IMR-90 (cell line): ENCODE data around the gene OR10H5. TPM values are rescaled to one million over a fixed set of nuclear protein-coding genes. Genes with fewer than 3 reads are reported as not detected.

Source experiments
- ATAC-seq: fragments of 200-7000 bp; cut with Tn5 transposase; 2 replicates; pipeline ENCODE4 v1.9.1; 2020; ENCODE audit warnings: low read depth, mild to moderate bottlenecking, moderate library complexity
- BruUV-seq: library from RNA; stranded (reverse); fragments of 400-500 nt; replicated peaks from 2 replicates; lab custom pipeline; 2021; lab: Mats Ljungman, UMichigan
- CTCF ChIA-PET: fragments of 300-600 bp; formaldehyde crosslinking; extraction: SDS; loops from one replicate; lab custom pipeline; 2021; ENCODE audit warnings: antibody characterized with exemption; lab: Yijun Ruan, JAX
- POLR2A ChIA-PET: fragments of 300-600 bp; sonication (Branson Sonifier 250); formaldehyde crosslinking; loops from one replicate; lab custom pipeline; 2022; ENCODE audit warnings: antibody characterized with exemption; ENCODE audit not compliant: unreplicated experiment; lab: Charles Lee
- DNase-seq: peaks from one replicate; pipeline ENCODE4 v3.0.0; 2013
- H2AFZ ChIP-seq: replicated peaks from 2 replicates; pipeline ENCODE3; 2013; ENCODE audit warnings: low read length, mild to moderate bottlenecking; ENCODE audit not compliant: poor library complexity
- H2AK5ac ChIP-seq: 2 replicates; pipeline ENCODE4 v1.6.1; 2013; ENCODE audit warnings: low read depth, low read length, inconsistent platforms
- H2AK9ac ChIP-seq: replicated peaks from 2 replicates; pipeline ENCODE3; 2013; ENCODE audit warnings: mild to moderate bottlenecking, low read depth, low read length, moderate library complexity; ENCODE audit not compliant: poor library complexity
- H2BK120ac ChIP-seq: 2 replicates; pipeline ENCODE4 v1.6.1; 2013; ENCODE audit warnings: low read depth, low read length, inconsistent platforms
- H2BK15ac ChIP-seq: 3 replicates; pipeline ENCODE4 v1.6.1; 2013; ENCODE audit warnings: low read depth, low read length, inconsistent platforms
- H2BK20ac ChIP-seq: 2 replicates; pipeline ENCODE4 v1.6.1; 2013; ENCODE audit warnings: low read depth, mild to moderate bottlenecking, inconsistent platforms, low read length, moderate library complexity
- H2BK5ac ChIP-seq: 2 replicates; pipeline ENCODE4 v1.6.1; 2013; ENCODE audit warnings: mild to moderate bottlenecking, low read depth, low read length, inconsistent platforms; ENCODE audit not compliant: poor library complexity, severe bottlenecking
- H3K14ac ChIP-seq: replicated peaks from 2 replicates; pipeline ENCODE4 v1.6.1; 2013; ENCODE audit warnings: low read depth, low read length, inconsistent platforms
- H3K18ac ChIP-seq: 2 replicates; pipeline ENCODE4 v1.6.1; 2013; ENCODE audit warnings: low read depth, low read length, control low read depth
- H3K23ac ChIP-seq: 2 replicates; pipeline ENCODE4 v1.6.1; 2013; ENCODE audit warnings: low read depth, low read length, inconsistent platforms
- H3K27ac ChIP-seq: 2 replicates; pipeline ENCODE4 v1.5.1; 2013; ENCODE audit warnings: mild to moderate bottlenecking, control low read depth, low read length; ENCODE audit not compliant: insufficient read depth
- H3K27me3 ChIP-seq: 2 replicates; pipeline ENCODE4 v1.6.1; 2013; ENCODE audit warnings: low read length; ENCODE audit not compliant: control insufficient read depth, insufficient read depth
- H3K36me3 ChIP-seq: 2 replicates; pipeline ENCODE4 v1.6.1; 2013; ENCODE audit warnings: low read length, mixed read lengths; ENCODE audit not compliant: control insufficient read depth, insufficient read depth
- H3K4ac ChIP-seq: 2 replicates; pipeline ENCODE4 v1.6.1; 2013; ENCODE audit warnings: low read depth, low read length, inconsistent platforms
- H3K4me1 ChIP-seq: 2 replicates; pipeline ENCODE4 v1.6.1; 2013; ENCODE audit warnings: low read length, mixed read lengths; ENCODE audit not compliant: control insufficient read depth, insufficient read depth
- H3K4me2 ChIP-seq: 2 replicates; pipeline ENCODE4 v1.6.1; 2013; ENCODE audit warnings: low read depth, mild to moderate bottlenecking, control low read depth, low read length, moderate library complexity
- H3K4me3 ChIP-seq: 2 replicates; pipeline ENCODE4 v1.5.1; 2013; ENCODE audit warnings: low read depth, mild to moderate bottlenecking, control low read depth, low read length, moderate library complexity; ENCODE audit not compliant: insufficient read depth
- H3K56ac ChIP-seq: 2 replicates; pipeline ENCODE4 v1.6.1; 2013; ENCODE audit warnings: low read length, inconsistent platforms; ENCODE audit not compliant: insufficient read depth; ENCODE audit errors: extremely low read depth
- H3K79me1 ChIP-seq, 2 experiments: 2 replicates each; pipeline ENCODE4 v1.6.1; 2013; ENCODE audit warnings: low read length in 2 of 2, inconsistent platforms in 1 of 2, low read depth in 1 of 2
- H3K9ac ChIP-seq: 2 replicates; pipeline ENCODE4 v1.6.1; 2013; ENCODE audit warnings: low read depth, low read length, control low read depth
- H3K9me1 ChIP-seq: 2 replicates; pipeline ENCODE4 v1.6.1; 2013; ENCODE audit warnings: low read length, inconsistent platforms; ENCODE audit not compliant: insufficient read depth
- H3K9me3 ChIP-seq: 2 replicates; pipeline ENCODE4 v1.6.1; 2013; ENCODE audit warnings: low read length; ENCODE audit not compliant: control insufficient read depth, insufficient read depth
- H4K20me1 ChIP-seq: 2 replicates; pipeline ENCODE4 v1.6.1; 2013; ENCODE audit warnings: low read length, inconsistent platforms; ENCODE audit not compliant: insufficient read depth
- H4K5ac ChIP-seq: 2 replicates; pipeline ENCODE4 v1.6.1; 2013; ENCODE audit warnings: mild to moderate bottlenecking, low read depth, low read length, control low read depth
- H4K8ac ChIP-seq, 2 experiments: 2 replicates each; pipeline ENCODE4 v1.6.1; 2013; ENCODE audit warnings: low read depth in 2 of 2, low read length in 2 of 2, control low read depth in 1 of 2, inconsistent platforms in 1 of 2
- H4K91ac ChIP-seq: 2 replicates; pipeline ENCODE4 v1.6.1; 2013; ENCODE audit warnings: low read depth, low read length, inconsistent platforms; ENCODE audit not compliant: insufficient read depth
- CEBPB ChIP-seq: IDR thresholded peaks from 2 replicates; pipeline ENCODE4 v1.6.1; 2012; ENCODE audit warnings: low read depth, low read length, improper control_type of control experiment
- CHD1 ChIP-seq: IDR thresholded peaks from 2 replicates; pipeline ENCODE4 v1.6.1; 2012; ENCODE audit warnings: low read depth, low read length, improper control_type of control experiment
- FOS ChIP-seq: fragments of 150-350 bp; IDR thresholded peaks from 2 replicates; pipeline ENCODE4 v1.6.1; 2016; ENCODE audit warnings: low read depth, low read length
- MAFK ChIP-seq: IDR thresholded peaks from 2 replicates; pipeline ENCODE4 v1.6.1; 2012; ENCODE audit warnings: low read depth, low read length, improper control_type of control experiment
- MAZ ChIP-seq: IDR thresholded peaks from 2 replicates; pipeline ENCODE4 v1.6.1; 2012; ENCODE audit warnings: low read depth, mild to moderate bottlenecking, low read length, improper control_type of control experiment, moderate library complexity, borderline replicate concordance
- NFE2L2 ChIP-seq: fragments of 150-350 bp; IDR thresholded peaks from 2 replicates; pipeline ENCODE4 v1.6.1; 2016; ENCODE audit warnings: low read depth, mild to moderate bottlenecking, low read length
- POLR2A ChIP-seq: IDR thresholded peaks from 2 replicates; pipeline ENCODE4 v1.6.1; 2012; ENCODE audit warnings: mild to moderate bottlenecking, low read depth, low read length
- RAD21 ChIP-seq: IDR thresholded peaks from 2 replicates; pipeline ENCODE4 v1.6.1; 2012; ENCODE audit warnings: low read length, improper control_type of control experiment
- SMC3 ChIP-seq: fragments of 150-350 bp; IDR thresholded peaks from 2 replicates; pipeline ENCODE4 v1.6.1; 2016; ENCODE audit warnings: low read depth, mild to moderate bottlenecking, antibody characterized with exemption, low read length, moderate library complexity
- WGBS, 2 experiments: methylation state at CpG; one replicate each; pipeline versions ENCODE4 v1.1.5 to v1.1.7; 2013; ENCODE audit warnings: missing lambda C conversion rate in 2 of 2; ENCODE audit not compliant: insufficient read length in 1 of 2; ENCODE audit errors: extremely low coverage in 2 of 2; 5-methylcytosine and 5-hydroxymethylcytosine counted together
- dilution Hi-C: fragments of 300-500 bp; cut with HindIII; formaldehyde crosslinking; loops from one replicate; pipeline ENCODE4 v1.14.3; 2018; ENCODE audit warnings: low sequenced_read_pairs; ENCODE audit not compliant: unreplicated experiment
- in situ Hi-C: fragments of 300-500 bp; cut with MboI; formaldehyde crosslinking; loops from 3 replicates; pipeline ENCODE4 v1.14.3; 2019; ENCODE audit warnings: low sequenced_read_pairs, inconsistent platforms, mixed read lengths
- intact Hi-C: fragments of 100-400 bp; cut with micrococcal nuclease; formaldehyde crosslinking; loops from 2 replicates; pipeline ENCODE4 v1.10.0; 2022
- polyA plus RNA-seq, 3 experiments: library from polyadenylated mRNA; depleted of rRNA; stranded (reverse); fragments of >200 nt; gene quantifications; 2 replicates each; pipeline ENCODE4 v1.2.3, GENCODE V29; 2012; ENCODE audit warnings: low replicate concordance in 1 of 3
- total RNA-seq: library from RNA; depleted of rRNA; stranded (reverse); fragments of >200 nt; gene quantifications from 2 replicates; pipeline ENCODE4 v1.2.3, GENCODE V29; 2012
- TF ChIP-seq, protein P1 (sequence below): fragments of 150-350 bp; IDR thresholded peaks from 2 replicates; pipeline ENCODE4 v1.6.1; 2016; ENCODE audit warnings: low read depth, mild to moderate bottlenecking, low read length, moderate library complexity, borderline replicate concordance
- TF ChIP-seq, protein P2 (sequence below): fragments of 150-350 bp; IDR thresholded peaks from 2 replicates; pipeline ENCODE4 v1.6.1; 2017; ENCODE audit warnings: mild to moderate bottlenecking, antibody characterized with exemption, low read length, low read depth

The OR10H5 gene
- total and polyA plus RNA-seq, 2 of the 4 experiments (the other 2 are of a cell fraction), result not detected

DNA sequence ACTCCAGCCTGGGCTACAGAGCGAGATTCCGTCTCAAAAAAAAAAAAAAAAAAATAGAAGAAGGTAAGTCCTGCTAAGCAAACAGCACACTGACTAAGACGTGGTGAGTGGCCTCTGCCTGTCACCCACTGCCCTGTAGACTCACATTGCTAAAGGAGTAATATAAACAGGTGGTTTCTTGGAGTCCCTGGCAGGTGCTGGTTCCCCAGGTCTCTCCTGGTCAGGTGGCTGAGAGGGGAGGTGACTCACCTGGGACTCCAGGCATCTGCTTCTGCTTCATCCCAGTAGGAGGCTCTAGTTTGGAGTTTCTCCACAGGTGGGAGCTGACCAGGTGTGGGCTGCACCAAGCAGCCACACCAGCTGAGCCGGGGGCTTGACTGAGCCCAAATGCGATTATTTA lies 27.8 kb downstream of the OR10H5 start, which contains the start of gene OR10H1:
Gene OR10H1 (minus strand): TSS at position 359 of the 400 bp plus-strand sequence. CDS start 7,627 bp downstream, outside the sequence.
- H3K4me2 ChIP-seq, result no peak within 1 kb of the TSS
- ATAC-seq (no peak), DNase-seq (no peak)
- ChIA-PET POLR2A (no interaction called here), CTCF (no interaction called here)
- no peak within 1 kb of the TSS for H2AK5ac ChIP-seq
- H3K9me1 ChIP-seq, result no peaks in the 10 kb centered on the region
- intact Hi-C loops, result no loop called here
- H2BK120ac ChIP-seq, result no peak within 1 kb of the TSS
- no TSS peak for BruUV-seq
- H3K79me1 ChIP-seq, result no peaks in the 10 kb centered on the region
- H3K56ac ChIP-seq, result no peak within 1 kb of the TSS
- no peak within 1 kb of the TSS for H3K4me3 ChIP-seq
- dilution Hi-C loops, result no loop called here
- no peak within 1 kb of the TSS for H2AFZ ChIP-seq
- no CpG with 5 or more reads among the region's 5 CpGs for WGBS, 2 experiments
- in situ Hi-C loops, result no loop called here
- no peaks in the 10 kb centered on the region for H4K20me1 ChIP-seq
- no peak for TF ChIP-seq NFE2L2
- TF ChIP-seq FOS, result no peak
- no peak for TF ChIP-seq POLR2A
- TF ChIP-seq, protein P1, sequence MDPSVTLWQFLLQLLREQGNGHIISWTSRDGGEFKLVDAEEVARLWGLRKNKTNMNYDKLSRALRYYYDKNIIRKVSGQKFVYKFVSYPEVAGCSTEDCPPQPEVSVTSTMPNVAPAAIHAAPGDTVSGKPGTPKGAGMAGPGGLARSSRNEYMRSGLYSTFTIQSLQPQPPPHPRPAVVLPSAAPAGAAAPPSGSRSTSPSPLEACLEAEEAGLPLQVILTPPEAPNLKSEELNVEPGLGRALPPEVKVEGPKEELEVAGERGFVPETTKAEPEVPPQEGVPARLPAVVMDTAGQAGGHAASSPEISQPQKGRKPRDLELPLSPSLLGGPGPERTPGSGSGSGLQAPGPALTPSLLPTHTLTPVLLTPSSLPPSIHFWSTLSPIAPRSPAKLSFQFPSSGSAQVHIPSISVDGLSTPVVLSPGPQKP, result no peak
- no peak for TF ChIP-seq SMC3
- TF ChIP-seq CEBPB, result no peak
- TF ChIP-seq MAFK, result no peak
- no peak for TF ChIP-seq MAZ
- no peak for TF ChIP-seq CHD1
- TF ChIP-seq, protein P2, sequence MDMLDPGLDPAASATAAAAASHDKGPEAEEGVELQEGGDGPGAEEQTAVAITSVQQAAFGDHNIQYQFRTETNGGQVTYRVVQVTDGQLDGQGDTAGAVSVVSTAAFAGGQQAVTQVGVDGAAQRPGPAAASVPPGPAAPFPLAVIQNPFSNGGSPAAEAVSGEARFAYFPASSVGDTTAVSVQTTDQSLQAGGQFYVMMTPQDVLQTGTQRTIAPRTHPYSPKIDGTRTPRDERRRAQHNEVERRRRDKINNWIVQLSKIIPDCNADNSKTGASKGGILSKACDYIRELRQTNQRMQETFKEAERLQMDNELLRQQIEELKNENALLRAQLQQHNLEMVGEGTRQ, result no peak
- no peak for TF ChIP-seq RAD21
- H3K4ac ChIP-seq, result no peak within 1 kb of the TSS
- no peak within 1 kb of the TSS for H2BK15ac ChIP-seq
- no peak within 1 kb of the TSS for H4K5ac ChIP-seq
- no peak within 1 kb of the TSS for H3K18ac ChIP-seq
- no peak within 1 kb of the TSS for H2BK5ac ChIP-seq
- H2BK20ac ChIP-seq, result no peak within 1 kb of the TSS
- H3K36me3 ChIP-seq, result no peaks in the 10 kb centered on the region
- no peak within 1 kb of the TSS for H3K23ac ChIP-seq
- H3K27ac ChIP-seq, result no peak within 1 kb of the TSS
- peaks cover 11% of the 10 kb centered on the region; the same call in 1 of the 2 replicates for H3K9me3 ChIP-seq
- H3K4me1 ChIP-seq, result no peaks in the 10 kb centered on the region
- H4K91ac ChIP-seq, result no peak within 1 kb of the TSS
- no peak within 1 kb of the TSS for H3K9ac ChIP-seq
- no peak within 1 kb of the TSS for H3K14ac ChIP-seq
- H4K8ac ChIP-seq, result no peak within 1 kb of the TSS
- no peaks in the 10 kb centered on the region for H3K27me3 ChIP-seq
- H2AK9ac ChIP-seq, result no peak within 1 kb of the TSS
